Measurements from ENCODE around the gene PTGR3. TPM values are rescaled to one million over a fixed set of nuclear protein-coding genes. Genes with fewer than 3 reads are reported as not detected.

PTGR3 gene, protein sequence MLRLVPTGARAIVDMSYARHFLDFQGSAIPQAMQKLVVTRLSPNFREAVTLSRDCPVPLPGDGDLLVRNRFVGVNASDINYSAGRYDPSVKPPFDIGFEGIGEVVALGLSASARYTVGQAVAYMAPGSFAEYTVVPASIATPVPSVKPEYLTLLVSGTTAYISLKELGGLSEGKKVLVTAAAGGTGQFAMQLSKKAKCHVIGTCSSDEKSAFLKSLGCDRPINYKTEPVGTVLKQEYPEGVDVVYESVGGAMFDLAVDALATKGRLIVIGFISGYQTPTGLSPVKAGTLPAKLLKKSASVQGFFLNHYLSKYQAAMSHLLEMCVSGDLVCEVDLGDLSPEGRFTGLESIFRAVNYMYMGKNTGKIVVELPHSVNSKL
- total RNA-seq (2021) (6.9 and 7.4 TPM in 2 replicates), Bru-seq, nascent RNA (percentile 58 among the genes with signal in this experiment), BruChase-seq, experiment 1, labeled RNA remaining after a 2-hour chase (percentile 66 among the genes with signal in this experiment), BruChase-seq, experiment 2, labeled RNA remaining after a 6-hour chase (percentile 51 among the genes with signal in this experiment)
- long read RNA-seq, full-length matches to known transcripts = 8 of 17 reads
- long read RNA-seq, partial matches to known transcripts = 0 of 17 reads
- long read RNA-seq, other reads (novel, unspliced or antisense) = 9 of 17 reads

DNA sequence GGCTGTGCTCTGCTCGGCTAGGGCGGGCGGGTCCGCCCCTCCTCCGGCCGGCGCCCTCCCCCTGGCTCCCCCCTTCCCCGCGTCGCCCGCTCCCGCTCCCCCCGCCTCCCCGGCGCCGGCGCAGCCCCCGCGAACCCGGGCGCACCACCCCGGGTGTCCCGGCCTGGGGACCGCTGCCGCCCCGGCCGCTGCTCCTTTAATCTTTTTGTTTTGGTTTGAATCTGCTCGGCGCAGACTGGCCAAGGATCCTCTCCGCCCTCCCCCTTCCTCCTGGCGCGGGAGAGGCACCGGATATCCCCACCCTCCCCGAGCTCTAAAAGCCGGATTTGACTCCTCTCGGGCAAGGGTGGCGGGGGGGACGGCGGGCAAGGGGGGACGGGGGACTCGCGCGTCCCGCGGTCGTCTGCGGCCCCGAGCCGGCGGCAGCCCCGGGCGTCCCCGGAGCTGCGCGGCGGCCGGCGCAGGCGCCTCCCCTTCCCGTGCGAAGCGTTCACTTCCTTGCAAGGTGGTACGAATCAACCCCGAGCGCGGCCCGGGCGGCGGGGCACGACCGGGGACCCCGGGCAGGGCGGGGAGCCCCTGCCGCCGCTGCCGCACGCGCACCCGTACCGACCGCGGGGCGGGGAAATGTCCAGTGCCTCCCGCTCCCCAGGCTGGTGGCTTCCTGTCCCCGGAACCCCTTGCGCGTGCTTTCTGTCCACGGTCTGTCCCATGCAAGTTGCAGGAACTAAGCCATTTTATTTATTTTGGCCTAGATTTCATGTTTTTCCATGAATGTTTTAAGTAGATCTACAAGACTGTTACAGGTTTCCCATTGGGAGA is at the start of gene PTGR3:
Gene PTGR3 (minus strand): TSS at position 11 of the 822 bp plus-strand sequence. CDS start 81 bp downstream, outside the sequence.
- DNase-seq (ENCODE audit: low spot score) = peak; percentile 81
- H3K4me3 ChIP-seq (ENCODE audit: low read depth, low read length, poor library complexity, severe bottlenecking) = peak within 1 kb of the TSS; percentile 69
- no peak for TF ChIP-seq EZH2 (IDR thresholded peaks at IDR 0.05; ENCODE audit: borderline replicate concordance, low read depth, low read length, poor library complexity, severe bottlenecking)
- TF ChIP-seq, protein P1, sequence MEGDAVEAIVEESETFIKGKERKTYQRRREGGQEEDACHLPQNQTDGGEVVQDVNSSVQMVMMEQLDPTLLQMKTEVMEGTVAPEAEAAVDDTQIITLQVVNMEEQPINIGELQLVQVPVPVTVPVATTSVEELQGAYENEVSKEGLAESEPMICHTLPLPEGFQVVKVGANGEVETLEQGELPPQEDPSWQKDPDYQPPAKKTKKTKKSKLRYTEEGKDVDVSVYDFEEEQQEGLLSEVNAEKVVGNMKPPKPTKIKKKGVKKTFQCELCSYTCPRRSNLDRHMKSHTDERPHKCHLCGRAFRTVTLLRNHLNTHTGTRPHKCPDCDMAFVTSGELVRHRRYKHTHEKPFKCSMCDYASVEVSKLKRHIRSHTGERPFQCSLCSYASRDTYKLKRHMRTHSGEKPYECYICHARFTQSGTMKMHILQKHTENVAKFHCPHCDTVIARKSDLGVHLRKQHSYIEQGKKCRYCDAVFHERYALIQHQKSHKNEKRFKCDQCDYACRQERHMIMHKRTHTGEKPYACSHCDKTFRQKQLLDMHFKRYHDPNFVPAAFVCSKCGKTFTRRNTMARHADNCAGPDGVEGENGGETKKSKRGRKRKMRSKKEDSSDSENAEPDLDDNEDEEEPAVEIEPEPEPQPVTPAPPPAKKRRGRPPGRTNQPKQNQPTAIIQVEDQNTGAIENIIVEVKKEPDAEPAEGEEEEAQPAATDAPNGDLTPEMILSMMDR (conservative IDR thresholded peaks at IDR 0.05; ENCODE audit: low read depth, low read length) = no peak
- H3K9me3 ChIP-seq (ENCODE audit: low read depth, low read length, poor library complexity, severe bottlenecking) = no peaks in the 10 kb centered on the region
- H3K36me3 ChIP-seq (ENCODE audit: insufficient read depth, low read length, poor library complexity, severe bottlenecking) = no peaks in the 10 kb centered on the region
- intact Hi-C loops (cut with micrococcal nuclease; ENCODE audit: unreplicated experiment) = loop anchor here (5.0 kb wide), 1 partner anchor 212 kb away; no protein-coding TSS in a partner anchor
- peaks cover 28% of the 10 kb centered on the region for H3K4me1 ChIP-seq (ENCODE audit: insufficient read depth, low read length, poor library complexity, severe bottlenecking)
- BruUV-seq (replicated peaks) = no TSS peak
- ChIA-PET POLR2A (ENCODE audit: low non-redundant PET) (no interaction called here), CTCF (no interaction called here)
- peaks cover 63% of the 10 kb centered on the region for H3K27me3 ChIP-seq (replicated peaks; ENCODE audit: insufficient read depth, low read depth, low read length, poor library complexity)
- H3K27ac ChIP-seq (ENCODE audit: low read depth, low read length, poor library complexity, severe bottlenecking) = peak within 1 kb of the TSS; percentile 77

DNA sequence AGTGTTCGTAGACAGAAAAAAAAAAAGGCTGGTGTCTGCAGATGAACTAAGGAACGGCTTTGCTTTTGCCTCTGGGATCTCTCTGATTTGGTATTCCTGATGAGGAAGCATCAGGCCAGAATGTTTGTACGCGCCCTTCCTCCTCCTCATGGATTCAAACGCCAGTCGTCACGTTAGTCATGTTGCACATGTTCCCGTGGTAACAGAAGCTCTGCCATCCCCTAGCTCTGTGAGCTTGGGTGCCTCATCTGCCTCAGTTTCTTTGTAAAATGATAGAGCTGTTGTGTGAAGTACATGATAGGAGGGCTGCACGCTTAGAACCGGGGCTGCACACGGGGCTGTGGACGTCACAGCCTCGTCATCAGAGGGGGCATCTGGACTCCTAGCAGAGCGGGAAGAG is 48.7 kb upstream of the PTGR3 start:
- no TSS peak for BruUV-seq (replicated peaks)
- no peak for DNase-seq (ENCODE audit: low spot score)
- Histone ChIP-seq H3K9me3 (ENCODE audit: low read depth, low read length, poor library complexity, severe bottlenecking) (no peaks in the 10 kb centered on the region), H3K27me3 (replicated peaks; ENCODE audit: insufficient read depth, low read depth, low read length, poor library complexity) (no peaks in the 10 kb centered on the region), H3K4me3 (ENCODE audit: low read depth, low read length, poor library complexity, severe bottlenecking) (no peak overlapping the region), H3K4me1 (ENCODE audit: insufficient read depth, low read length, poor library complexity, severe bottlenecking) (no peaks in the 10 kb centered on the region), H3K36me3 (ENCODE audit: insufficient read depth, low read length, poor library complexity, severe bottlenecking) (no peaks in the 10 kb centered on the region), H3K27ac (ENCODE audit: low read depth, low read length, poor library complexity, severe bottlenecking) (no peak overlapping the region)
- POLR2A ChIA-PET (ENCODE audit: low non-redundant PET) = no interaction called here
- no peak for TF ChIP-seq EZH2 (IDR thresholded peaks at IDR 0.05; ENCODE audit: borderline replicate concordance, low read depth, low read length, poor library complexity, severe bottlenecking)
- TF ChIP-seq, protein P1 (conservative IDR thresholded peaks at IDR 0.05; ENCODE audit: low read depth, low read length) = no peak
- CTCF ChIA-PET = no interaction called here
- intact Hi-C loops (cut with micrococcal nuclease; ENCODE audit: unreplicated experiment) = no loop called here

DNA sequence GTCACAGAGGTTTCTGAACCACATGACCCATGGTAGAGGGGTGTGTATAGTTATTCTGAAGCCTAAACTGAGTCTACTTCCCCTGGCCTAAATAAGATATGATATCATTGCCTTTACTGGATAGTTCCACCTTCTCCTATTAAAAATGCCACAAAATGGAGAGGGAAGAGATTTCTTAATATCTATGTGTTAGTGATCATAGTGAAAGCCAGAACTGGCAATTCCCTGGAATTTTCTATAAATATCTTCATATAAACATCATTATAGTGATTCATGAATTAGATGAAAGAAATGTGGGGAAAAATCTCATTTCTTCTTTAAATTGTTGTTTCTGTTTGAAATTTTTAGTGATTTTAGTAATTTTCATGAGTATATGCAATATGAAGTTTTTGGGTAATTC is 47.4 kb upstream of the PTGR3 start:
- Histone ChIP-seq H3K27me3 (replicated peaks; ENCODE audit: insufficient read depth, low read depth, low read length, poor library complexity) (no peaks in the 10 kb centered on the region), H3K9me3 (ENCODE audit: low read depth, low read length, poor library complexity, severe bottlenecking) (no peaks in the 10 kb centered on the region), H3K27ac (ENCODE audit: low read depth, low read length, poor library complexity, severe bottlenecking) (no peak overlapping the region), H3K4me1 (ENCODE audit: insufficient read depth, low read length, poor library complexity, severe bottlenecking) (no peaks in the 10 kb centered on the region), H3K4me3 (ENCODE audit: low read depth, low read length, poor library complexity, severe bottlenecking) (no peak overlapping the region), H3K36me3 (ENCODE audit: insufficient read depth, low read length, poor library complexity, severe bottlenecking) (no peaks in the 10 kb centered on the region)
- intact Hi-C loops (cut with micrococcal nuclease; ENCODE audit: unreplicated experiment) = no loop called here
- TF ChIP-seq, protein P1 (conservative IDR thresholded peaks at IDR 0.05; ENCODE audit: low read depth, low read length) = no peak
- TF ChIP-seq EZH2 (IDR thresholded peaks at IDR 0.05; ENCODE audit: borderline replicate concordance, low read depth, low read length, poor library complexity, severe bottlenecking) = no peak
- DNase-seq (ENCODE audit: low spot score) = no peak
- ChIA-PET POLR2A (ENCODE audit: low non-redundant PET) (no interaction called here), CTCF (no interaction called here)
- no TSS peak for BruUV-seq (replicated peaks)

Data from A673 (cell line).